Measurements from ENCODE around the gene OR8A1. TPM values are rescaled to one million over a fixed set of nuclear protein-coding genes. Genes with fewer than 3 reads are reported as not detected.

OR8A1 gene
- total and polyA plus RNA-seq, 4 donors, result 0.03 TPM; not detected in 3

DNA sequence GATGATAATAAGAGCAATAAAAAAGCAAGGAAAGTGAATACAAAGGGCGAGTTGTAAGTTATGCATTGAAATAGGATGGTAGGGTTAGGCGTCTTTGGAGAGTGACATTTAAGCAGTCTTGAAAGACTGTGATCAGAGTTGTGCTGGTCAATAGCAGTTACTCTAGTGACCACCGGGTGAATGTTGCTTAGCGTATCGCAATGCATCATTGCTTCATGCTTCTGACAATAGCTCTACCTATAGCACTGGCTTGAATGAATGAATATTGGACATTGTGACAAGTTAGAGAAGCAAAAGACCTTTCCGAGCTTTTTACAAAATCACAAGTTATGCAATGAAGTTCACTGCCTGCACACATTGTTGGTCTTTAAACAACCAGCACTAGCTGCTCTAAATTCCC, 18.6 kb upstream of the OR8A1 start:
- no peaks in the 10 kb centered on the region for H3K27me3 ChIP-seq (ENCODE audit: control insufficient read depth, insufficient read depth, low read length)
- no peak overlapping the region for H3K27ac ChIP-seq (ENCODE audit: low read depth, low read length)
- no peak overlapping the region for H3K4me3 ChIP-seq (ENCODE audit: low read depth, low read length)
- no peaks in the 10 kb centered on the region for H3K4me1 ChIP-seq (ENCODE audit: control insufficient read depth, insufficient read depth, low read length)
- 80% methylated on average over 2 of the region's 6 CpGs for WGBS (ENCODE audit: insufficient coverage)
- no peak for DNase-seq (ENCODE audit: low read depth in 4 of 6, low spot score in 6 of 6)
- no peaks in the 10 kb centered on the region for H3K9me3 ChIP-seq (ENCODE audit: control insufficient read depth, insufficient read depth, low read length)
- no peaks in the 10 kb centered on the region for H3K36me3 ChIP-seq (ENCODE audit: control insufficient read depth, insufficient read depth, low read length)

DNA sequence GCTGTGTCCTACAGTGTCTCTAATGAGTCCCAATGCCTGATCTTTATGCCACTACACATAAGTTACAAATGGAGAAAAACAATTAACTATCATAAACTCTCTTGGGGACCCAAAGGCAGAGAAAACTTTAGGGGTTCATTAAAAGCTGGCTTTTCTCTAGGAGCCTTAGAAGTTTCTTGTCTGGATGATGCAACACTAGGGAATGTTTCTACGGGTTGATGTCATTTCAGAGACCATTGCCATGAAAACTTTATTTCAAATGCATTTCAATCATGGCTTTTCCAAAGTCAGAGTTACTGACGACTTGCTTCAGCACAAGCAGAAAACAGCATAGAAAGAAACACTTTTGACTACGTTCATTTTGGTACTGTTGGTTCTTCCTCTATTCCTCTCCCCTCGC, 17.8 kb upstream of the OR8A1 start:
- no peak overlapping the region for H3K4me3 ChIP-seq (ENCODE audit: low read depth, low read length)
- DNase-seq (ENCODE audit: low read depth in 4 of 6, low spot score in 6 of 6), result no peak
- H3K27ac ChIP-seq (ENCODE audit: low read depth, low read length), result no peak overlapping the region
- no peaks in the 10 kb centered on the region for H3K4me1 ChIP-seq (ENCODE audit: control insufficient read depth, insufficient read depth, low read length)
- no peaks in the 10 kb centered on the region for H3K27me3 ChIP-seq (ENCODE audit: control insufficient read depth, insufficient read depth, low read length)
- no peaks in the 10 kb centered on the region for H3K36me3 ChIP-seq (ENCODE audit: control insufficient read depth, insufficient read depth, low read length)
- H3K9me3 ChIP-seq (ENCODE audit: control insufficient read depth, insufficient read depth, low read length), result no peaks in the 10 kb centered on the region
- 100% methylated on average over 3 of the region's 4 CpGs for WGBS (ENCODE audit: insufficient coverage)

DNA sequence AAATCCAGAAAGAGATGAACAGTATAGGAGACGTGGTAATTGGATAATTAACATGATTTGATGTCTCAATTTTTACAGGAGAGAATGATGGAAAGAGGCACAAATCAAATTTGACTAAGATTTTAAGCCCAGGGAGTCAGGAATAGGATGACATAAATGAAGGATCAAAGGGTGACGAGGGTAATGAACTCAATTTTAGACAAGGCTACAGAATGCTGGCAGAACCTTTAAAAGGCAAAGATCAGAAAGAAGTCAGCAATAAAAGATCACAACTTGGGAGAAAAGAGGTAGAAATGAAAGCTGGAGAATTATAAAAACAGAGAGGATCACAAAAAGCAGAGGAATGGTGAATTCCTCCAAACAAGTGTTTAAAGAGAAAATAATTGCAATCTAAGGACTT, 13.0 kb upstream of the OR8A1 start:
- WGBS (ENCODE audit: insufficient coverage), result 71% methylated on average over 2 of the region's 2 CpGs
- Histone ChIP-seq H3K27me3 (ENCODE audit: control insufficient read depth, insufficient read depth, low read length) (no peaks in the 10 kb centered on the region), H3K9me3 (ENCODE audit: control insufficient read depth, insufficient read depth, low read length) (no peaks in the 10 kb centered on the region), H3K27ac (ENCODE audit: low read depth, low read length) (no peak overlapping the region), H3K4me1 (ENCODE audit: control insufficient read depth, insufficient read depth, low read length) (no peaks in the 10 kb centered on the region), H3K36me3 (ENCODE audit: control insufficient read depth, insufficient read depth, low read length) (no peaks in the 10 kb centered on the region), H3K4me3 (ENCODE audit: low read depth, low read length) (no peak overlapping the region)
- no peak for DNase-seq (ENCODE audit: low read depth in 4 of 6, low spot score in 6 of 6)

DNA sequence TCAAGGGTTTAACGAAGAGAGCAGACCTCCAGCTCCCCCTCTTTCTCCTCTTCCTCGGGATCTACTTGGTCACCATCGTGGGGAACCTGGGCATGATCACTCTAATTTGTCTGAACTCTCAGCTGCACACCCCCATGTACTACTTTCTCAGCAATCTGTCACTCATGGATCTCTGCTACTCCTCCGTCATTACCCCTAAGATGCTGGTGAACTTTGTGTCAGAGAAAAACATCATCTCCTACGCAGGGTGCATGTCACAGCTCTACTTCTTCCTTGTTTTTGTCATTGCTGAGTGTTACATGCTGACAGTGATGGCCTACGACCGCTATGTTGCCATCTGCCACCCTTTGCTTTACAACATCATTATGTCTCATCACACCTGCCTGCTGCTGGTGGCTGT, 363 bp downstream of the OR8A1 start:
- no peaks in the 10 kb centered on the region for H3K4me1 ChIP-seq (ENCODE audit: control insufficient read depth, insufficient read depth, low read length)
- no peak overlapping the region for H3K4me3 ChIP-seq (ENCODE audit: low read depth, low read length)
- no peak overlapping the region for H3K27ac ChIP-seq (ENCODE audit: low read depth, low read length)

DNA sequence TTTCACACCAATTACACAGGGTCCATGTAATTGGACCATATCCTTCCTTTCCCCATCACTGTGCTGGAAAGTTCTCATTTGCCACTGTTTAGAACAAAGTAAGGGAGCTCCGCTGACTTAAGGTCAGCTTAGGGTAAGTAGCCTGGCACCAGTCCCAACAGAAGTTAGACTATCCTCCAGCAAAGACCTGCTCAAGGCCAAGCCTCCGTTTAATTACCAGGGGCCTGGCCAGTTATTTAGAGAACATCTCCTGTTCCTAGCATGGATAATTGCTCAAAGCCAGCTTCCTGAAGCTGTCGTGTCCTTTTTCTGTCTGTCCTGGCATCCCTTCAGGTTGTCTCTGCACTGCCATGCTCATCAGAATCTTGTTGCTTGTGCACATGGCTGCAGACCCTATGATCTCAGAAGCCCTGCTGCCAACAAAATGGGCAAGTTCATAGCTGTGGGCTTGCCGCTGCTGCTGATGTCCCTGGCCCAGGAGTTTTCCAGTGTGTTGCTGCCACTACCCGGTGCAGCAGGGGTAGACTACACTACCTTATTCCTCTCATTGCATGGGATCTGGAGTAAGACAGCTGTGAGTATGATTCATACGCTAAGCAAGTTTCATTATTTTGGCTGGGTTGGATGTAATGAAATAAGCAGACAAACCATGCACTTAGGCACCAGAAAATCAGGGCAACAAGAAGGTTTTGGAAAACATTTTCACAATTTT, 8.1 kb downstream of the OR8A1 start:
- peak in 1 of 6 donors; percentile 56 for DNase-seq (ENCODE audit: low read depth in 4 of 6, low spot score in 6 of 6)
- WGBS (ENCODE audit: insufficient coverage), result 61% methylated on average over 3 of the region's 6 CpGs
- Histone ChIP-seq H3K27ac (ENCODE audit: low read depth, low read length) (no peak overlapping the region), H3K9me3 (ENCODE audit: control insufficient read depth, insufficient read depth, low read length) (no peaks in the 10 kb centered on the region), H3K36me3 (ENCODE audit: control insufficient read depth, insufficient read depth, low read length) (no peaks in the 10 kb centered on the region), H3K4me3 (ENCODE audit: low read depth, low read length) (no peak overlapping the region), H3K27me3 (ENCODE audit: control insufficient read depth, insufficient read depth, low read length) (no peaks in the 10 kb centered on the region), H3K4me1 (ENCODE audit: control insufficient read depth, insufficient read depth, low read length) (no peaks in the 10 kb centered on the region)

More for the DNA sequence above, 363 bp downstream of the OR8A1 start:
- no peaks in the 10 kb centered on the region for H3K9me3 ChIP-seq (ENCODE audit: control insufficient read depth, insufficient read depth, low read length)
- DNase-seq (ENCODE audit: low read depth in 4 of 6, low spot score in 6 of 6), result no peak
- 91% methylated on average over 7 of the region's 7 CpGs for WGBS (ENCODE audit: insufficient coverage)
- no peaks in the 10 kb centered on the region for H3K36me3 ChIP-seq (ENCODE audit: control insufficient read depth, insufficient read depth, low read length)
- no peaks in the 10 kb centered on the region for H3K27me3 ChIP-seq (ENCODE audit: control insufficient read depth, insufficient read depth, low read length)

DNA sequence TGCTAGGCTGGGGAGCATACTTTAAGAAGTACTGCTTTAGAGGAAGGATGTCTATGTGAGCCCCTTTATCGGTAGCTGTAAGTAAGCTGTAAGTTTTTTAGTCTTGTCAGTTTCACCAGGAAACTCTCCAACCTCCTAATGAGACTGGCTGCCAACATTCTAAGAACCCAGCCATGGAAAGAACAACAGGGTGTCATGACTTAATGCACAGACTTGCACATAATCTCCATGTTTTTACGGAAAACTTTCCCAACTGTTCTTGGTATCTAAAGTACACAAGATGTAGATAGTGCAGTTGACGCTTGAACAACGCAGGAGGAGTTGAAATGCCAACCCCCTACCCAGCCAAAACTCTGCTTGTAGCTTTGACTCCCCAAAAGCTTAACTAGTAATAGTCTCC, 9.0 kb downstream of the OR8A1 start:
- no peak overlapping the region for H3K27ac ChIP-seq (ENCODE audit: low read depth, low read length)
- H3K9me3 ChIP-seq (ENCODE audit: control insufficient read depth, insufficient read depth, low read length), result no peaks in the 10 kb centered on the region
- H3K27me3 ChIP-seq (ENCODE audit: control insufficient read depth, insufficient read depth, low read length), result no peaks in the 10 kb centered on the region
- DNase-seq (ENCODE audit: low read depth in 4 of 6, low spot score in 6 of 6), result no peak
- 100% methylated on average over 2 of the region's 4 CpGs for WGBS (ENCODE audit: insufficient coverage)
- no peaks in the 10 kb centered on the region for H3K4me1 ChIP-seq (ENCODE audit: control insufficient read depth, insufficient read depth, low read length)
- H3K36me3 ChIP-seq (ENCODE audit: control insufficient read depth, insufficient read depth, low read length), result no peaks in the 10 kb centered on the region
- no peak overlapping the region for H3K4me3 ChIP-seq (ENCODE audit: low read depth, low read length)

DNA sequence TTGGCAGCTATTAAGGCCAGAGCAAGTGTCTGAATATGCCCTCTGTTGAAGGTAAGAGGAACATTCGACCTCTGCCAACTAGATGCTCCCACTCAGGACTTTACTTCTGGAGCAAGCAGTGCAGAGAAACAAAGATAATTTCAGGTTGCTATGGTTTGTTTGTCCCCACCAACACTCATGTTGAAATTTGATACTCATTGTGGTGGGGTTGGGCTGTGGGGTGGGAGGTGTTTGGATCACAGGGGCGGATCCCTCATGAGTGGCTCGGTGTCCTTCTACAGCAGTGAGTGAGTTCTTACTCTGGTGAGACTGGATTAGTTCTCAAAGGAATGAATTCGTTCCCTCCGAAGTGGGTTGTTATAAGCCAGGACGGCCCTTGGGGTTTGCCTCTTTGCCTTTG, 12.0 kb downstream of the OR8A1 start:
- no peaks in the 10 kb centered on the region for H3K27me3 ChIP-seq (ENCODE audit: control insufficient read depth, insufficient read depth, low read length)
- H3K9me3 ChIP-seq (ENCODE audit: control insufficient read depth, insufficient read depth, low read length), result no peaks in the 10 kb centered on the region
- no peaks in the 10 kb centered on the region for H3K36me3 ChIP-seq (ENCODE audit: control insufficient read depth, insufficient read depth, low read length)
- H3K4me3 ChIP-seq (ENCODE audit: low read depth, low read length), result no peak overlapping the region
- no peaks in the 10 kb centered on the region for H3K4me1 ChIP-seq (ENCODE audit: control insufficient read depth, insufficient read depth, low read length)
- 44% methylated on average over 2 of the region's 6 CpGs for WGBS (ENCODE audit: insufficient coverage)
- H3K27ac ChIP-seq (ENCODE audit: low read depth, low read length), result no peak overlapping the region
- DNase-seq (ENCODE audit: low read depth in 4 of 6, low spot score in 6 of 6), result no peak

DNA sequence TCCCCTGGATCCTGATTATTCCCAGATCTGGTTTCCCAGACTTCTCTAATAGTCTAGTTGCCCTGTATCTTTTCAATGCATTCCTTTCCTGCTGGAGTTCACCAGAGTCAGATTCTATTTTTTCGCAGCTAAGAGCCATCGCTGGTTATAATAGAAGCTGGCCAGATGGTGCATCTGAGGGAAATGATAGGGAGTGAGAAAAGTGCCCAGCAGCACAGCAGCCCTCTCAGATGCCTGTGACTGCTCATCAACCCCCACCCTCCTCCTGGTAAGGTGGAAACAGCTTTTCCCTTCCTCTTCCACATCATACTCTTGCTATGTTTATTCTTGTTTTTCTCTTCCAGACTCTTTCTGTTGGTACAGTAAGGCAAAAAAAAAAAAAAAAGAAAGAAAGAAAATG, 12.8 kb downstream of the OR8A1 start:
- Histone ChIP-seq H3K27me3 (ENCODE audit: control insufficient read depth, insufficient read depth, low read length) (no peaks in the 10 kb centered on the region), H3K36me3 (ENCODE audit: control insufficient read depth, insufficient read depth, low read length) (no peaks in the 10 kb centered on the region), H3K4me1 (ENCODE audit: control insufficient read depth, insufficient read depth, low read length) (no peaks in the 10 kb centered on the region), H3K27ac (ENCODE audit: low read depth, low read length) (no peak overlapping the region), H3K9me3 (ENCODE audit: control insufficient read depth, insufficient read depth, low read length) (no peaks in the 10 kb centered on the region), H3K4me3 (ENCODE audit: low read depth, low read length) (no peak overlapping the region)
- no CpG with 5 or more reads among the region's 2 CpGs for WGBS (ENCODE audit: insufficient coverage)
- peak in 1 of 6 donors; percentile 34 for DNase-seq (ENCODE audit: low read depth in 4 of 6, low spot score in 6 of 6)

DNA sequence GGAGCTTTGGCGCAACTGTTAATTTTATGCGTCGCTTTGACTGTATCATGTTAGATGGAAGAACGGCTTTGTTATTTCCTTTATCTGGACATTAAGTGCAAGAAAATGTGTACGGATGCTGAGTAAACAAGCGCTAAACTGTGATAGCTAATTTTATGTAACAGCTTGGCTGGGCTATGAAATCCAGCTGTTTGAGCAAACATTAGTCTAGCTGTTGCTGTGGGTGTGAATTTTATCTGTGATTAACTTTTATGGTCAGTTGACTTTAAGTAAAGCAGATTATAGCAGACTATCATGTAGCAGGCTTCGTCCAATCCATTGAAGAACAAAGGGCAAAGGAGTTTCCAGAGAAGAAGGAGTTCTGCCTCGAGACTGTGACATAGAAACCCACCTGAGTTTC, 14.0 kb downstream of the OR8A1 start:
- Histone ChIP-seq H3K9me3 (ENCODE audit: control insufficient read depth, insufficient read depth, low read length) (no peaks in the 10 kb centered on the region), H3K4me3 (ENCODE audit: low read depth, low read length) (no peak overlapping the region), H3K36me3 (ENCODE audit: control insufficient read depth, insufficient read depth, low read length) (no peaks in the 10 kb centered on the region), H3K4me1 (ENCODE audit: control insufficient read depth, insufficient read depth, low read length) (no peaks in the 10 kb centered on the region), H3K27ac (ENCODE audit: low read depth, low read length) (no peak overlapping the region), H3K27me3 (ENCODE audit: control insufficient read depth, insufficient read depth, low read length) (no peaks in the 10 kb centered on the region)
- WGBS (ENCODE audit: insufficient coverage), result 63% methylated on average over 8 of the region's 8 CpGs
- peak in 1 of 6 donors; percentile 79 for DNase-seq (ENCODE audit: low read depth in 4 of 6, low spot score in 6 of 6)

DNA sequence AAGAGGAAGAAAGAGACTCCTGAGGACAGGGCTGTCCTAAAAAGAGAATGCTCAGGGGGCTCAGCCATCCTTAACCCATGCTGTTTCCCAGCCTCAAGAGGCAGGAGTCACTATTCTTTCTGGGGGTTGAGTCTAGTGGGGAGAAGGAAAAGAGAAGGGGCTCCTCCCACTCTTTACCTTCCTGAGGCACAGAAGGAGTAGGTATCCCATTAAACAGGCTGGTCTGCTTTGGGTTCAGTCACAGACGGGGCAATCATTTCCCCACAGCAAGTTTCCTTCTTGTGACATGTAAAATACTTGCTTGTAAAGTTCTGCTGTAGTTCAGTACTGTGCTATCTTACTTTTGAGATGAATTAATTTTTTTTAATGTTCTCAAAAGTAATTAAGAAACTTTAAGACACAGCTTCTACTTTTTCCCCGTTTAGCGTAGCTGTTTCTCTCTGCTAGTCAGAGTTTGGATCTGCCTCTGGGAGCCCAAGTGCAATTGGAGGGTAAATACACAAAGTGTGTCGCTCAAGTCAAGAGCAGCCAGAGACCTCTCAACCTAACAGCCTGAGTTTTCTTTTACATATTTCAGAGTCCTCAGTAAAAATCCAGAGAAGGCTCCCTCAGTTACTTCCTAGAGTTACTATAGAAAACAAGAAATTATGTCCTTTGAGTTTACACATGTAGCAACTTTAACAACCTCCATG, 15.0 kb downstream of the OR8A1 start:
- Histone ChIP-seq H3K9me3 (ENCODE audit: control insufficient read depth, insufficient read depth, low read length) (no peaks in the 10 kb centered on the region), H3K4me3 (ENCODE audit: low read depth, low read length) (no peak overlapping the region), H3K27me3 (ENCODE audit: control insufficient read depth, insufficient read depth, low read length) (no peaks in the 10 kb centered on the region), H3K4me1 (ENCODE audit: control insufficient read depth, insufficient read depth, low read length) (no peaks in the 10 kb centered on the region), H3K36me3 (ENCODE audit: control insufficient read depth, insufficient read depth, low read length) (no peaks in the 10 kb centered on the region), H3K27ac (ENCODE audit: low read depth, low read length) (no peak overlapping the region)
- no peak for DNase-seq (ENCODE audit: low read depth in 4 of 6, low spot score in 6 of 6)
- no CpG with 5 or more reads among the region's 4 CpGs for WGBS (ENCODE audit: insufficient coverage)

All from spinal cord (tissue), 10 donors.